ENCODE results near the gene EYS.
"Not testable (repeated sequence)": the region's sequence is repeated elsewhere in the genome, so short reads cannot be mapped to it uniquely, and the experiment has no call there.

The EYS gene

DNA sequence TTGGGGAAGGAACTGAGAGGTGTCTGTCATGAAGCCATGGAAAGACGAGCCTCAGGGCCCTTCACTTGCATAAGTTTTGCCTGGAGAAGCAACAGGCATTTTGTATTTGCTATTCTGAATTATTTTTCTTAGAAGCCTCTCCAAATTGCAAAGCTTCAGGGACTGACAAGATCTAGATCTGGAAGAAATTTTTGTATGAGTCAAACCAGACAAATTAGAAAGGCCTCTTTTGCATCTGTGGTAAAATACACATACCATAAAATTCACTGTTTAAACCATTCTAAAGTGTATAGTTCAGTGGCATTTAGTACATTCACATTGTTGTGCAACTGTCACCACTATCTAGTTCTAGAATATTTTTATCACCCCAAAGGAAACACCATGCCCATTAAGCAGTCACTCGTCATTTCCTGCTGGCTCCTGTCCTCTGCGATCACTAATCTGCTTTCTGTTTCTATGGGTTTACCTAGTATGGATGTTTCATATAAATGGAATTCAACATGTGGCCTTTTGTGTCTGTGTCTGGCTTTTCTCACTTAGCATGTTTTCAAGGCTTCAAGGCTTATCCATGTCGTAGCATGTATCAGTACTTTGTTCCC is 1802.3 kb downstream of the EYS start:
- DNase-seq (ENCODE audit: low read depth in 3 of 3): no peak

DNA sequence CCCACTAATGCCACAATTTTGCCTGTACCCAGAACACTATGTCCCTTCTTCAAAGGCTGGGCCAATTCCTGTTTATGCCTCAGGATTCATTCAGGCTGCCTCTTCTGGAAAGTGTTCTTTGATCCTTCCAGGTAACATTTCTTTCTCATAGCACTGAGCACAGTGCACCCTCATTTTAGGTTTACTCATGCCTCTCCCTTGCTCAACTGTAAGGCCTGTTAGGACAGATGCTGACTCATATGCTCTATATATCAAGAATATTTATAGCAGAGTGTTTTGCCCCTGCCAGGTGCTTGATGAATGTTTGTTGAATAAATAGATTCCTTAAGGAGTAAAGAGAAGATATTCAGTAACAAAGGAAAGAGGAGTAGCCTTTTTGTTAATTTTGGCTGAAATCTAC is 1807.5 kb downstream of the EYS start:
- DNase-seq (ENCODE audit: low read depth in 3 of 3): no peak

DNA sequence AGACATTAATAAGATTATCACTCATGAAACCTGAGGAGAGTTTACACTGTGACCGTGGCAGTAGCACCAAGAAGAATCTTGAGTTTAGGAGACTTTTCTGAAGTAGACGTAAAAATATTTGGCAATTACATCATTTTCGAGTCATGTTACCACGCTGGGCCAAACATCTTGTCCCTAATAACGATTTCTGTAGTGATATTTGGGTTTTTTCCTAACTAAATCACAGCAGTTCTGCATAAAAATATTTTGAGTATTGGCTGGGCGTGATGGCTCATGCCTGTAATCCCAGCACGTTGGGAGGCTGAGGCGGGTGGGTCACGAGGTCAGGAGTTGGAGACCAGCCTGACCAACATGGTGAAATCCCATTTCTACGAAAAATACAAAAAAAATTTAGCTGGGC is 1809.1 kb downstream of the EYS start:
- DNase-seq (ENCODE audit: low read depth in 3 of 3): no peak

DNA sequence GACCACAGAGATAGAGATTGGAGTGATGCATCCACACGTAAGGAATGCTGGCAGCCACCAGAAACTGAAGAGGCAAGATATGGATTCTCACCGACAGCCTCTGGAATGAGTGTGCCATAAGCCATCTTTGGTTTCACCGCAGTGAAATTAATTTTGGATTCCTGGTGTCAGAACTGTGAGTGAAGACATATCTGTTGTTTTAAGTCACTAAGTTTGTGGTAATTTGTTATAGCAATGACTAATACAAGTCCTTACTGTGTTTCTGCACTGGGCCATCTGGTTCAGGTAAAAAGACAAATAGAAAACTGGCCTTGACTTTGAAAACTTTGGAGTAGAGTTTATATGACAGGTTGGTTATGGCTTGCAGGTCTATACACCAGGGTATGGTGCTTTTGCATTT is 1809.6 kb downstream of the EYS start:
- DNase-seq (ENCODE audit: low read depth in 3 of 3): no peak

DNA sequence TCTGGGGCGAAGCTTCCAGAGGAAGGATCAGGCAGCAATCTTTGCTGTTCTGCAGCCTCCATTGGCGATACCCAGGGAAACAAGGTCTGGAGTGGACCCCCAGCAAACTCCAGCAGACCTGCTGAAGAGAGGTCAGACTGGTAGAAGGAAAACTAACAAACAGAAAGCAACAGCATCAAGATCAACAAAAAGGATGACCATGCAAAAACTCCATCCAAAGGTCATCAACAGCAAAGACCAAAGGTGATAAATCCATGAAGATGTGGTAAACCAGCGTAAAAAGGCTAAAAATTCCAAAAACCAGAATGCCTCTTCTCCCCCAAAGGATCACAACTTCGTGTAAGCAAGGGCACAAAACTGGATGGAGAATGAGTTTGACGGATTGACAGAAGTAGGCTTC is 1818.6 kb downstream of the EYS start:
- DNase-seq (ENCODE audit: low read depth in 3 of 3): no peak

DNA sequence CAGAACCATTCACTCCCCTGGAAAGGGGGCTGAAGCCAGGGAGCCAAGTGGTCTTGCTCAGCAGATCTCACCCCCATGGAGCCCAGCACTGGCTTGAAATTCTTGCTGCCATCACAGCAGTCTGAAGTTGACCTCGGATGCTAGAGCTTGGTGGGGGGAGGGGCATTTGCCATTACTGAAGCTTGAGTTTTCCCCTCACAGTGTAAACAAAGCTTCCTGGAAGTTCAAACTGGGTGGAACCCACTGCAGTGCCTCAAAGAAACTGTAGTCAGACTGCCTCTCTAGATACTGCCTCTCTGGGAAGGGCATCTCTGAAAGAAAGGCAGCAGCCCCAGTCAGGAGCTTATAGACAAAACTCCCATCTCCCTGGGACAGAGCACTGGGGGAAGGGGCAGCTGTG is 1819.2 kb downstream of the EYS start:
- not testable (repeated sequence) for DNase-seq (ENCODE audit: low read depth in 3 of 3)

DNA sequence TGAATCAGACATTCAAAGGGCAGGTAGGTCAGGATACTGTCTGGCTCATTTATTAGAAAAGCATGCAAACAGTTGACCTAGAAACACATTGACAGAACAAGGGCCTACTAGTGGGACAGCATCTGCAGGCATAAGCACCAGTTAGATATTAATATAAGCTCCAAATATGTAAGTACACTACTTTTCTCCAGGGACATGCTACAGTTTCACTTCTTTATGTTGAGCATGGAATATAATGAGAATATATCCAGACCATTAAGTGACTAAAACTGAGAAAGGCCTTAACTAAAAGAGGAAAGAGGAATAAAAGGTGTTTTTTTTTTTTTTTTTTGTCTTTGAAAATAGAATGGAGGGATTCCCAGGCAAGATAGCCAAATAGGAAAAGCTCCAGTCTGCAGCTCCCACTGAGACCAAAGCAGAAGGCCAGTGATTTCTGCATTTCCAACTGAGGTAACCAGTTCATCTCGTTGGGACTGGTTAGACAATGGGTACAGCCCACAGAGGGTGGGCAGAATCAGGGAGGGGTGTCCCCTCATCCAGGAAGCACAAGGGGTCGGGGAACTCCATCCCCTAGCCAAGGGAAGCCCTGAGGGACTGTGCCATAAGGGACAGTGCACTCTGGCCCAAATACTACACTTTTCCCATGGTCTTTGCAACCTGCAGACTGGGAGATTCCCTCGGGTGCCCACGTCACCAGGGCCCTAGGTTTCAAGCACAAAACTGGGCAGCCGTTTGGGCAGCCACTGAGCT is 1819.8 kb downstream of the EYS start:
- no peak for DNase-seq (ENCODE audit: low read depth in 3 of 3)

DNA sequence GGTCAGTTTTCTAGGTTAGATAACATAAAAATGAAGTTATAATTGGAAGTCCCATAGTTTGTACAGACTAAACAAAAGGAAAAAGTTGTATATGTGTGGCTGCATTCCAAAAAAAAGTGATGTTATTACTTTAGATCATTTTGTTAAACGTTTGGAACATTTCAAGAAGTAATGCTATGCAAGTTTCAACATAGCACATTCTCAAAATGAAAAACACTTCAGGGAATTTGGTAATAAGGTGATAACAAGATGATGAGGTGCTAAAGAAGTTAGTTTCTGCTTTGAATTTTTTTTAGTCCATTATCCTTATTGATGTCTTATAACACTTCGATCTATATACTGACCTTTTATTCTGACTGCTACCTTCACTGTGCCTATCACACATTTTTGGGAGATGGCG is 1820.7 kb downstream of the EYS start:
- no peak for DNase-seq (ENCODE audit: low read depth in 3 of 3)

DNA sequence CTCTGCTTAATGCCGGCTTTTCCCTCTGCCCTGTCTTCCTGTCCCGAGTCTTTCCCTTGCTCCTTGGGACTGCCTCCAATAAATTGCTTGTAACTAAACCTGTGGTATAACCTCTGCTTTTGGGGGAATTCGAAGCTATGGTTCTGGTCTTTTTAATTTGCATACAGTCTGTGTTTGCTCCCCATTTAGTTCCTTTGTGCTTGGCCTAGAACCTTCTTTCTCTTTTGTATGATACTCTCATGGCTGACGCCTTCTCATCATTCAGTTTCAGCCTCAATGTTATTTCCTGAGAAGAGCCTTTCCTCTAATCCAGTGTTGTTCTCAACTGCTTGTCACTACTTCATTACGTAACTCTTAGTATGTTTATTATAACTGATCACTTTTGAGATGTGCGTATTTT is 1823.4 kb downstream of the EYS start:
- no peak for DNase-seq (ENCODE audit: low read depth in 3 of 3)

DNA sequence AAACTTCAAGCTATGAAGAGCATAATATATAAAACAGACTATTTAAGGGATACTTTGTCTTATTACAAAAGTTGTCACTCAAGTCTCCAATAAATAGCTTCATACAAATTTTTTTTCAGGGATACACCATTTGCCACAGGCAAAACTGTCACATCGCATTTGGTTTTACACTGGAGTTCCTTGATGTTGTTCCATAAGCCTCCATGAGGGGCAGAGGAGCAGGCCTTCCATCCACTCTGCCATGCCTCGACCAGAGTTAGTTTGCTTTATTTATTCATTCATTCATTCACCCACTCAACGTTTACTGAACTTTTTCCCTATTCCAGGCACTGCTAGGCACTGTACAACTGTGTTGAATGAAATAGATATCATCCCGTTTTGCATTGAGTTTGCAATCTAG is 1824.8 kb downstream of the EYS start:
- no peak for DNase-seq (ENCODE audit: low read depth in 3 of 3)

DNA sequence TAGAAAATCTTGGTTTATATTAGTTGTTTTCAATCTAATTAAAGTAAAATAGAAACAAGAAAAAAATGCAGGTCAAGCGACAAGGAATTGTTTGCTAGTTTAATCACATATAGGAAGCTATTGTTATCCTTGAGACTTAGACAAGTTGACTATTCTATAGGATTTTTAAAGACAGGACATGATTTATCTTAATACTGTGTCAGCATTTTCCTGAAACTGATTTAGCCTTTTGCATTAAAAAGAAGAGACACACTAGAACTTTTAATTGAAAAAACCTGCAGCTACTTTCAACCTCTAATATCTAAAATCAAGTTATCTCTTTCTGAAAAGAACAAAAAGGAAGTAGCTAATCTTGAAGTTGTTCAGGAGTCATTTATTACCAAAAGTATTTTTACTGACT is 1825.2 kb downstream of the EYS start:
- no peak for DNase-seq (ENCODE audit: low read depth in 3 of 3)

DNA sequence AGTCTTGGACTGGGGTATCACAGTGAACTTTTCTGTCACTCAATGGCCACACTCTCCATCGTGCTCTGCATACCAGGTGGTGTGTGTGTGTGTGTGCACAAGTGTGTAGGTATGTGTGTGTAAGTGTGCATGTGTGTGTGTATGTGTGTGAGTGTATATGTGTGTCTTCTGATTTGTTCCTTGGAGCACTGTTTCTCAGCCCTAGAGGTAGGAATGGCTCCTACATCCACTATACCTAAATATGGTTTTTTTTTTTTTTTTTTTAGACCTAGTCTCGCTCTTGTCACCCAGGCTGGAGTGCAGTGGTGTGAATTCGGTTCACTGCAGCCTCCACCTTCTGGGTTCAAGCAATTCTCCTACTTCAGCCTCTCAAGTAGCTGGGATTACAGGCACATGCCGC is 1834.8 kb downstream of the EYS start:
- no peak for DNase-seq (ENCODE audit: low read depth in 3 of 3)

DNA sequence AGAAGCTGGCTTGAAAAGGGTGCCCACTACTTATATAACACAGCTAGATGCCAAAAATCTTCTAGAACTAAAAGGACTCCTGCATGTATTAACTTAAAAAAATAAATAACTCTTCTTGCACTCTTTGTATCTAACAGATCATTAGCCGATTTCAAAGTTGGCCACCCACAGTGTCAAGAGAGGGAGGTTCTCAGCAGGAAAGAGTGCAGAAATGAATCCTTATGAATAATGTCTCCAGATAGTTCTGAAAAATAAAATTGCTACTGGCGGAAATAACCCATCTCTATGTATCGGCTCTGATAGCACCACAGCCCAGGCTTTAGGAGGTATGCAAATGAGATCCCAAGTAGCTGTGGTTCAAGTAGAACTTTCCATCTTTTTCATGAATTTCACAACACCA is 1838.7 kb downstream of the EYS start:
- DNase-seq (ENCODE audit: low read depth in 3 of 3): no peak

DNA sequence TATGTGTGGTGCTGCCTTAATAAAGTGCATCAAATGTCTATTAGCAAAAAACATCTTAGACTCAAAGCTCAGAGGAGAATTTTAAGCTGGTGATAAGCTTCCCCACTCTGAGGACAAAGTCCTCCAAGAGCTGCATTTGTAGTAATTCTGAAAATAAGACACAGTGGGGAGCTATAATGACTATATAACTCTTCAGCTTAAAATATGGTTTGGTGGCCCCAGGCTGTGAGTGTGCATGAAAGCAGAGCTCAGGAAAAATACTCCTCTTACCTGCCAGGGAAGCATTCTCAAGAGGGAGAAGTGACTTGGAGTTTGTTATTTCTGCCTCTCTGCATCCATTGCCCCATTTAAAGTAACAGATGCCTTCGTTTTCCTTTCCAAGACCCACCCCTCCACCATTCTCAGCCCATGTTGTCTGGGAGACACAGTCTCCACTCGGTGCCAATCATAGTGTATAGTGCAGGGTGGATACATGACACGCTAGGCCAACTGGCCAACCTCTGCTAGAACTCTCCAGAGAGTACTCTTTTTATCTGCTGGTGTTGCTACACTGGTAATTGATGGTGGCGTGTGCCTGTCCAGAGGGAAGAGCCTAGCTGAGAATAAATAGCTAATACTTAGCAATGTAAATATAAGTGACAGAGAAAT is 1842.2 kb downstream of the EYS start:
- DNase-seq (ENCODE audit: low read depth in 3 of 3): no peak

DNA sequence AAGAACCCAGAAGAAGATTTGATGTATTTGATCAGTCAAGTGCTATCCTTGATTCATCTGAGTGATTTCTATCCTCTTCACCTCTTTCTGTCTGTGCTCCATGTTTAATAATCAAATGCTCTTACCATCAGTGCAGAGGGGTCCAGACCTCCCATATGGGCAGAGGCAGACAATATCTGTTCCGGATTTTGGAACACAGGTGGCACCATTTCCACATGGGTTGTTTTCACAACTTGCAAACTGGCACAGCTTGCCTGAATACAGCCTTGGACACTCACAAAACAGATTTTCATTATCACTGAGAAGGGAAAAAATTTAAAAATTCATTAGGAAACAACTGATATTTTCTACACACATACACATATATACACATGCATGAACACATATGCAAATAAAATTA is 1843.0 kb downstream of the EYS start:
- no peak for DNase-seq (ENCODE audit: low read depth in 3 of 3)

DNA sequence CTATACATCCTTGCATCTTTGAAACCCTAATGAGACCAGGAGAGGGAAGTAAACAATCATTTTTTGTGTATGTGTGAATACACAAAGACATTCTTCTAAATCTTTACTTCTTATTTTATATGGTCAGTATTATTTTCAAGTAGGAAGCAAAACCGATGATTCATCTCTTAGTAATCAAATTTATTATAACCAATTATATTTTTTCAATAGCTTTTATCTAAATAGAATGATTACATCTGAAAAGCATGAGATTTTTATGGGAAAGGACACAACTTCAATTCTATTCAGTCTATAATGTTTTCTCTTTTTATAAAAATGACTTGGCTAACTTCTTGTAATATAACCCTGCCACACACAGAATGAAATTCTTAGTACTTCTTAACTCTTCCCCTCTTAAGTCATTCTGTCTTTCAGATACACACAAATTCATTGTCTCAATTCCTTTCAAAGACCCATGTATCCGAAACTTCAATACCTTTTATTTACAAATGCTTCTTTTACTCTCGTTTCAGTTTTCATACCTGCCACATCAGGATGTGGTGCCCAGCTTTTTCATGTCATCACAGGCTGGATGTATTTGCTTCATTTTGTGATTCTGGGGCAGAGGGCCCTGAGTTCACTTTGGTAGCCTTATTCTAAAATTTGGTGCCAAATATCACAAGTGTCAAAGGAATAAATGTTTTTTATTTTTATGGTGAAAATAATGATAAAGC is 1844.4 kb downstream of the EYS start:
- no peak for DNase-seq (ENCODE audit: low read depth in 3 of 3)

DNA sequence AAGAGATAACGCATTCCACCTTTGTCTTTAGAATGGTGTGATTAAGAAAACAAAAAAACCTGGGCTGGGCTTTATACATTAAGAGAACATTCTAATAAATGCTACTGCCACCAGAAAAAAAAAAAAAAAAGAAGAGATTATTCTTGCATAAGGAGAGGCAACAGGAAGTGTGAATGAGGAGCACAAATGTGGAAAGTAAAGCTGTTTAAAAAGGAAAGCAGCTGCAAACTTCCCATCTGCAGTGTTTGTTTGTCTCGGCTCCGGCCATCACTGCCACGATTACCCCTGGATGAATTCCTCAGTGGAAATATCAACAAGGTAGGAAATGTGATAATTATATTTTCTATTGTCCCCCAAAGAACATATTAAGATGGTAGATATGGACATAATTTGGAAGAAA is 1847.5 kb downstream of the EYS start:
- DNase-seq (ENCODE audit: low read depth in 3 of 3): no peak

DNA sequence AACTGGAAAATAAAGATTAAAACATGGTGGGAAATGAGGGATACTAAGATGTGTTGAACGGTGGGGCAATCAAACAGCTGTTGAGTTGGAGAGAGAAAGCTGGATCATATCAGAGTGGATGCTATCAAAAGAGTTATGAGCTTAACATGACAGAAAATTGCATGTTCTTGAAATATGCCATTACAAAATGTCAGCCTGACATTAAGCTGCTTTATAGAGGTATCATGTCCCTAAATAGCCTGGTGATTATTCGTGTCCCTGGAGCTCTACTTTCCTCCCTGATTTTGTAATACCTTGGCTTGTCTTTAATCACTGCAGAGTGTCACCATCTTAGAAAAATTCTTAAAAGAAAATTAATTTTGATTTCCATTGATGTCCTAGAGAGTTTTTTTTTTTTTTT is 1848.3 kb downstream of the EYS start:
- no peak for DNase-seq (ENCODE audit: low read depth in 3 of 3)

DNA sequence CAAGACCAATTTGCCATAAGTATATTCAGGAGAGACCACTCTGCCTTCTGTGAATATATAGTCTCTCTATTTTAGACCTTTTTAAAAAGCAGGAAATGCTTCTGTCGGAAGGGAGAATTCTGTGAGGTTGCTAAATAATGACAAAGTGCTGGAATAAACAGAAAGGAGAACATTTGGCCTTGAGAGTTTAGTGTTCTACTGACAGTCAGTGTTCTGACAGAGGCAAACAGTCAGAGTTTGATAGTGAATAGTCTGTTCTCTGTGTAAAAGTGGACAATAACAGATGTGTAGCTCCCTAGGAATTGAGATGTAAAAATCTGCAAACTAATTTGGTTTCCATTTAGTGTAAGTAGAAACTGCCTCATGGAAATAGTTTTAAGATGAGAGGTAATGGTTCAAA is 1850.8 kb downstream of the EYS start:
- DNase-seq (ENCODE audit: low read depth in 3 of 3): no peak

DNA sequence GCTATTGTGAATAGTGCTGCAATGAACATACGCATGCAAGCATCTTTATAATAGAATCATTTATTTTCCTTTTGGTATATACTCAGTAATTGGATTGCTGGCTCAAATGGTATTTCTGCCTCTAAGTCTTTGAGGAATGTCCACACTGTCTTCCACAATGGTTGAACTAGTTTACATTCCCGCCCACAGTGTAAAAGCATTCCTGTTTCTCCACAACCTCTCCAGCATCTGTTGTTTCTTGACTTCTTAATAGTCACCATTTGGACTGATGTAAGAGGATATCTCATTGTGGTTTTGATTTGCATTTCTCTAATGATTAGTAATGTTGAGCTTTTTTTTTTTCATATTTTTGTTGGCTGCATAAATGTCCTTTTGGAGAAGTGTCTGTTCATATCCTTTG is 1862.7 kb downstream of the EYS start:
- DNase-seq (ENCODE audit: low read depth in 3 of 3): no peak

DNA sequence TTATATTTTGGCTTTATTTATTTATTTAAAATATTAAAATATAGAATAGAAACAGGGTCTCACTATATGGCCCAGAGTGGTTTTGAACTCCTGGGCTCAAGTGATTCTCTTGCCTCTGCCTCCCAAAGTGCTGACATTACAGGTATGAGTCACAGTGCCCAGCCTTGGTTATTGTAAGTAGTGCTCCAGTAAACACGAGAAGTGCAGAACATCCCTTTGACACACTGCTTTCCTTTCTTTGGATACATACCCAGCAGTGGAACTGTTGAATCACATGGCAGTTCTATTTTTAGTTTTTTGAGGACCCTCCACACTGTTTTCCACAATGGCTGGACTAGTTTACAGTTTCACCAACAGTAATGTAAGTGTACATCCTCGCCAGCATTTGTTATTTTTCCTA is 1867.5 kb downstream of the EYS start:
- DNase-seq (ENCODE audit: low read depth in 3 of 3): no peak

DNA sequence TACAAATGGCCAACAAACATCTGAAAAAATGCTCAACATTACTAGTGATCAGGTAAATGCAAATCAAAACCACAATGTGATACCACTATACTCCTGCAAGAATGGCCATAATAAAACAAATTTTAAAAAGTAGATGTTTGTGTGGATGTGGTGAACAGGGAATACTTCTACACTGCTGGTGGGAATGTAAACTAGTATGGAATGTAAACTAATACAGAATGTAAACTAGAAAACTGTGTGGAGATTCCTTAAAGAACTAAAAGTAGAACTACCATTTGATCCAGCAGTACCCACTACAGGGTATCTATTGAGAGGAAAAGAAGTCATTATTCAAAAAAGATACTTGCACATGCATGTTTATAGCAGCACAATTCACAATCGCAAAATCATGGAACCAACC is 1878.3 kb downstream of the EYS start:
- DNase-seq (ENCODE audit: low read depth in 3 of 3): not testable (repeated sequence)

DNA sequence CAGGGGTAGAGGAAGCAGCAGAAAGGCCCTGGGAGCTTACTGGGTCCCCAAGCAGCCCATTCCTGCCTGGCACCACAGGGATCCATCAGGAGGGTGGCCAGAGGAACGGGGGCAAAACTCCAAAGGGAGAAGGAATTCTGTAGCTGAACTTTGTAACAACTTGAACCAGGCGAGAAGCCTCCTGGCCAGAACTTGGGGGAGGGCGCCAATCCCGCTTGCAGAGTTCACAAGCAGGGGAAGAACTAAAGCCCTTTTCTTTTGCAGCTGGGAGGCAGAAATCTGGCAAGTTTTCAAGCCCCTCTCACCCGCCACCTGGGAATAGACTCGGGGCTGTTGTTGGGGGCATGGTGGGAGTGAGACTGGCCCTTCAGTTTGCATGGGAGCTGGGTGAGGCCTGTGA is 1882.3 kb downstream of the EYS start:
- no peak for DNase-seq (ENCODE audit: low read depth in 3 of 3)
